ENCODE measurements around the gene MSGN1.
A peak's percentile ranks its signal among the peaks of the same experiment; 100 is the strongest.

Gene MSGN1

DNA sequence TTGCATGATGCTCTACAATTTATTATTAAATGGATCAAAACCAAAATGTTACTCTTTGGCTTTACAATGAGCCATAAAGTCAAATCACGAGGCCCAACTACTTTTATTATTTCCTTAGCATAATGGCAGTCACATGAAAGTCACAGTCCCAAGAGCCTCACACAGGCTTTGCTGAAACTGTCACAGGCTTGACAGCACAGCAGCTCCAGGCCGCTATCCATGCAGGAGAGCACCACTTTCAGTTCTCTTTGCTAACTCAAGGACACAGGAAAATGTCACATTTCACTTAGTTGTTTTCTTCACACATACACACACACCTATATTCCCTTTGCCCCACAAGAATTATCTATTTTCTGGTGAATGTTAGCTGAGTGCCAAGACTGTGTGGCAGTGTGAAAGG, 11.1 kb upstream of the MSGN1 start:
- TF ChIP-seq, protein P1, sequence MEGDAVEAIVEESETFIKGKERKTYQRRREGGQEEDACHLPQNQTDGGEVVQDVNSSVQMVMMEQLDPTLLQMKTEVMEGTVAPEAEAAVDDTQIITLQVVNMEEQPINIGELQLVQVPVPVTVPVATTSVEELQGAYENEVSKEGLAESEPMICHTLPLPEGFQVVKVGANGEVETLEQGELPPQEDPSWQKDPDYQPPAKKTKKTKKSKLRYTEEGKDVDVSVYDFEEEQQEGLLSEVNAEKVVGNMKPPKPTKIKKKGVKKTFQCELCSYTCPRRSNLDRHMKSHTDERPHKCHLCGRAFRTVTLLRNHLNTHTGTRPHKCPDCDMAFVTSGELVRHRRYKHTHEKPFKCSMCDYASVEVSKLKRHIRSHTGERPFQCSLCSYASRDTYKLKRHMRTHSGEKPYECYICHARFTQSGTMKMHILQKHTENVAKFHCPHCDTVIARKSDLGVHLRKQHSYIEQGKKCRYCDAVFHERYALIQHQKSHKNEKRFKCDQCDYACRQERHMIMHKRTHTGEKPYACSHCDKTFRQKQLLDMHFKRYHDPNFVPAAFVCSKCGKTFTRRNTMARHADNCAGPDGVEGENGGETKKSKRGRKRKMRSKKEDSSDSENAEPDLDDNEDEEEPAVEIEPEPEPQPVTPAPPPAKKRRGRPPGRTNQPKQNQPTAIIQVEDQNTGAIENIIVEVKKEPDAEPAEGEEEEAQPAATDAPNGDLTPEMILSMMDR (conservative IDR thresholded peaks at IDR 0.05) = no peak
- 0 out of 2 replicates have a peak overlapping the region, but pooled peaks have one; percentile 19 for H3K27ac ChIP-seq

DNA sequence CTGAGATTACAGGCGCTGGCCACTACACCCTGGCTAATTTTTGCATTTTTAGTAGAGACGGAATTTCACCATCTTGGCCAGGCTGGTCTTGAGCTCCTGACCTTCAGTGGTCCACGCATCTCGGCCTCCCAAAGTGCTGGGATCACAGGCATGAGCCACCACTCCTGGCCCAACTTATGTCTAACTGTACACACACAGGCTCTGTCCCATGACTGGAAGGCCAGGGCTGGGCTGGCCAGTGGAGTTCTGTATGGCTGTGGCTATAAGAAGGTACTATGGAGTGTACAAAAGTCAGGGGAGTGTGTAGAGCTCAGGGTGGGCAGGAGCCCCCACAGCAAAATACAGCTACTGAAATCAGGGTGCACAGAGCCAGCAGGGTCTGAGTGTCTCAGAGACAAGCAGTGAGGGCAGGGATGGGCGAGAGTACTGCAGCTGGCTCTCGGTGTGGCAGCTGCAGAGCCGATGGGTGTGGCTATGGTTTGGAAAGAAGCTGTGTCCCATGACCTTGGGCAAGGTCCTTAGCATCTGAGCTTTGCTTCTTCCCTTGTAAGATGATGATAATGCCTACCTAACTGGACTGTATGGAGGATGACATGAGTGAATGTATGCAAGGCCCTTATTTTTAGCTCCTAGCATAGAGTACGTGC, 10.4 kb upstream of the MSGN1 start:
- TF ChIP-seq, protein P1 (conservative IDR thresholded peaks at IDR 0.05) = no peak

DNA sequence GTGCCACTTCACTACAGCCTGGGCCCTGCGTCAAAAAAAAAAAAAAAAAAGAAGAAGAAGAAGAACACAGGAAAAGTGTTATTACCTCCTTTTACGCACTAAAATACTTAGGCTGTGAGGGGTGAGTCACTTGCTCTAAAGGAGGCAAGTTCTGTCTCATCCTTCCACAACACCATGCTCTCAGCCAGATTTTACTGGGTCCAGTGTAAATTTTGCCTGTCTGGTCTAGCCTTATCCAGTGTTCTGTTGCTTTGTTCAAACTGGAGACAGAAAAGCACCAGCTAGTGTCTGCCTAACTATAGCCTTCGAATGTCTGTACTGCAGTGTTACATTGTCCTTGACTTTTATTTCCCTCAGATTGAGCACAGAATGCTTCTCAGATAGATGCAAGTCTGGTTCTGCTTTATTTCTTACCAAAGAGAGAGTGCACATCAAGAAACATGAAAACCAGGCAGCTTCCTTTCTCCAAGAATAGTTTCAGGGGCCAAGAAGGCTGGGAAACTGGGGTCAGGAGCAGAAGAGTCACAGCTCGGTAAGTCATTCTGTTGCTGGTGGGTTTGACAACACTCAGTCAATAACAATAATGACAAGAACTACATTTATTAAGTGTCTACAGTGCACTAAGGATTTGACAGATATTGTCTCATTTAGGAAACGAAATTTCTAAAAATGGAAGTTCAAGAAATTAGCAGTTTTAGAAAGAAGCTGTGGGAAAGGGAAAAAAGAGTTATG, 3.1 kb upstream of the MSGN1 start:
- no peak overlapping the region for H3K27ac ChIP-seq
- TF ChIP-seq, protein P1 (conservative IDR thresholded peaks at IDR 0.05) = no peak

More for the DNA sequence above, 10.4 kb upstream of the MSGN1 start:
- 0 out of 2 replicates have a peak overlapping the region, but pooled peaks have one; percentile 19 for H3K27ac ChIP-seq

DNA sequence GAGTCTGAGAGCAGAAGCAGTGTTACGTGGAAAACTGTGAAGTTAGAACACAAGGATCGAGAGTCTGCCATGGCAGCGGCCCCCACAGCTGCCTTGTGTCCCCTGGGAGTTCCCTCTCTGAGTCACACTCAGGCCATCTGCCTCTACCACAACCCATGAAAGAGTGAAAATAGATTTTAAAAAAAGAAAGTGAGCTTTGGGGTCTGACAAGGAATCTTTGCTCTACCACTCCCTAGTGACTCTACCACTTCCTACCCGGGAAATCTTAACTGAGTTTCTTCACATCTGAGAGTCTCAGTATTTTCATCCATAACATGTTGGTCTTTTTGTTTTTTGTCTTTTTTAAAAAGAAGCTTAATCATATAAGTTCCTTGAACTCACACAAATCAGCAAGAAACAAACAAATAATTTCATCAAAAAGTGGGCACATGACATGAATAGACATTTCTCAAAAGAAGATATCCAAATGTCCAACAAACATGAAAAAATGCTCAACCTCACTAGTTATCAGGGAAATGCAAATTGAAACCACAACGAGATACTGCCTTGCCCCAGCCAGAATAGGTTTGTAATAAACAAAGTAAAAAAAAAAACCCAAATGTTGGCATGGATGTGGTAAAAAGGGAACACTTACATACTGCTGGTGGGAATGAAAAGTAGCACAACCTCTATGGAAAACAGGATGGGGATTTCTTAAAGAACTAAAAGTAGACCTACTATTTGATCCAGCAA, 2.4 kb upstream of the MSGN1 start:
- TF ChIP-seq, protein P1 (conservative IDR thresholded peaks at IDR 0.05) = no peak
- H3K27ac ChIP-seq = no peak overlapping the region

DNA sequence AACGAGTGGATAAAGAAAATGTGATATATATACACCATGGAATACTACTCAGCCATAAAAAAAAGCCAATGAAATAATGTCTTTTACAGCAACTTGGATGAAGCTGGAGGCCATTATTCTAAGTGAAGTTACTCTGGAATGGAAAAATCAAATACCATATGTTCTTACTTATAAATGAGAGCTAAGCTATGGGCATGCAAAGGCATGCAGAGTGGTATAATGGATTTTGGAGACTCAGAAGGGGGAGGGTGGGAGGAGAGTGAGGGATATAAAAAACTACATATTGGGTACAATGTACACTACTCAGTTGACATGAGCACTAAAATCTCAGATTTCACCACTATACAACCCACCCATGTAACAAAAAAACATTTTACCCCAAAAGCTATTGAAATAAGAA, 1.7 kb upstream of the MSGN1 start:
- TF ChIP-seq, protein P1 (conservative IDR thresholded peaks at IDR 0.05) = no peak
- no peak overlapping the region for H3K27ac ChIP-seq

DNA sequence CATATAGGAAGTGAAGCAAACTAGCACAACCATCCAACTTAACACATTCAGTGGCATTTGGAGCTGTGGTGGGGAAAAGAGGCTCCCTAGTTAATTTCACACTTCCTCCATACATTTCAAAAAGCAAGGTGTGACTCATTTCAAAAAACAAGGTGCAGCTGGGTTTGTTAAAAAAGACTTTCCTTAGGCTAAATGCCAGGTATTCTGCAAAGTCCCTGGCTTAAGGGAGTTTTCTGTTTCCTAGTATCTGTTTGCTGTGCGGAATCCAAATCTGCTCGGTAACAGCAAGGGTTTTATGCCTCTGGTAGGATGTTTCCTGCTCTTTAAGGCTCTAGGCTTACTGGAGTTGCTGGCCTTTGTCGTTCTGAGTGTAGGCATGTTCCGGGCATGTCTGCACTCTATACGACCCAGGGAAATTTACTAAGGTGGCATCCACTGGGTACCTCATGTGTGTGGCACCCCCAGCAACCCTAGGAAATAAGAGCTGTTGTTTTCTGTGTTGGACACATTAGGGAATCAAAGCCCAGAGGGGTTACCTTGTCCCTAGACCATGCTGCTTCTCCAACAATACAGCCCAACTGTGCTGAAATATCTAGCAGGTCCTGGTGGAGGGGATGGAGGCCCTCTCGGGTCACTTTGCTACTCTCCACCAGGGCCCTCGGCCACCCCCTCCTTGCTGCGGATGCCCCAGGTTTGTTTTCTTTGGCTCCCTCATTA, 634 bp upstream of the MSGN1 start:
- H3K27ac ChIP-seq = no peak overlapping the region
- TF ChIP-seq, protein P1 (conservative IDR thresholded peaks at IDR 0.05) = no peak

All from VCaP (cell line).